IMR-90 (cell line): Measurements from ENCODE around the gene TUSC2. TPM values are rescaled to one million over a fixed set of nuclear protein-coding genes. Genes with fewer than 3 reads are reported as not detected.

Experiments
- ATAC-seq: fragments of 200-7000 bp; cut with Tn5 transposase; 2 replicates; pipeline ENCODE4 v1.9.1; 2020; ENCODE audit warnings: low read depth, mild to moderate bottlenecking, moderate library complexity
- BruUV-seq: library from RNA; stranded (reverse); fragments of 400-500 nt; replicated peaks from 2 replicates; lab custom pipeline; 2021; lab: Mats Ljungman, UMichigan
- CTCF ChIA-PET: fragments of 300-600 bp; formaldehyde crosslinking; extraction: SDS; loops from one replicate; lab custom pipeline; 2021; ENCODE audit warnings: antibody characterized with exemption; lab: Yijun Ruan, JAX
- POLR2A ChIA-PET: fragments of 300-600 bp; sonication (Branson Sonifier 250); formaldehyde crosslinking; loops from one replicate; lab custom pipeline; 2022; ENCODE audit warnings: antibody characterized with exemption; ENCODE audit not compliant: unreplicated experiment; lab: Charles Lee
- DNase-seq: peaks from one replicate; pipeline ENCODE4 v3.0.0; 2013
- H2AFZ ChIP-seq: replicated peaks from 2 replicates; pipeline ENCODE3; 2013; ENCODE audit warnings: low read length, mild to moderate bottlenecking; ENCODE audit not compliant: poor library complexity
- H2AK5ac ChIP-seq: 2 replicates; pipeline ENCODE4 v1.6.1; 2013; ENCODE audit warnings: low read depth, low read length, inconsistent platforms
- H2AK9ac ChIP-seq: replicated peaks from 2 replicates; pipeline ENCODE3; 2013; ENCODE audit warnings: mild to moderate bottlenecking, low read depth, low read length, moderate library complexity; ENCODE audit not compliant: poor library complexity
- H2BK120ac ChIP-seq: 2 replicates; pipeline ENCODE4 v1.6.1; 2013; ENCODE audit warnings: low read depth, low read length, inconsistent platforms
- H2BK15ac ChIP-seq: 3 replicates; pipeline ENCODE4 v1.6.1; 2013; ENCODE audit warnings: low read depth, low read length, inconsistent platforms
- H2BK20ac ChIP-seq: 2 replicates; pipeline ENCODE4 v1.6.1; 2013; ENCODE audit warnings: low read depth, mild to moderate bottlenecking, inconsistent platforms, low read length, moderate library complexity
- H2BK5ac ChIP-seq: 2 replicates; pipeline ENCODE4 v1.6.1; 2013; ENCODE audit warnings: mild to moderate bottlenecking, low read depth, low read length, inconsistent platforms; ENCODE audit not compliant: poor library complexity, severe bottlenecking
- H3K14ac ChIP-seq: replicated peaks from 2 replicates; pipeline ENCODE4 v1.6.1; 2013; ENCODE audit warnings: low read depth, low read length, inconsistent platforms
- H3K18ac ChIP-seq: 2 replicates; pipeline ENCODE4 v1.6.1; 2013; ENCODE audit warnings: low read depth, low read length, control low read depth
- H3K23ac ChIP-seq: 2 replicates; pipeline ENCODE4 v1.6.1; 2013; ENCODE audit warnings: low read depth, low read length, inconsistent platforms
- H3K27ac ChIP-seq: 2 replicates; pipeline ENCODE4 v1.5.1; 2013; ENCODE audit warnings: mild to moderate bottlenecking, control low read depth, low read length; ENCODE audit not compliant: insufficient read depth
- H3K27me3 ChIP-seq: 2 replicates; pipeline ENCODE4 v1.6.1; 2013; ENCODE audit warnings: low read length; ENCODE audit not compliant: control insufficient read depth, insufficient read depth
- H3K36me3 ChIP-seq: 2 replicates; pipeline ENCODE4 v1.6.1; 2013; ENCODE audit warnings: low read length, mixed read lengths; ENCODE audit not compliant: control insufficient read depth, insufficient read depth
- H3K4ac ChIP-seq: 2 replicates; pipeline ENCODE4 v1.6.1; 2013; ENCODE audit warnings: low read depth, low read length, inconsistent platforms
- H3K4me1 ChIP-seq: 2 replicates; pipeline ENCODE4 v1.6.1; 2013; ENCODE audit warnings: low read length, mixed read lengths; ENCODE audit not compliant: control insufficient read depth, insufficient read depth
- H3K4me2 ChIP-seq: 2 replicates; pipeline ENCODE4 v1.6.1; 2013; ENCODE audit warnings: low read depth, mild to moderate bottlenecking, control low read depth, low read length, moderate library complexity
- H3K4me3 ChIP-seq: 2 replicates; pipeline ENCODE4 v1.5.1; 2013; ENCODE audit warnings: low read depth, mild to moderate bottlenecking, control low read depth, low read length, moderate library complexity; ENCODE audit not compliant: insufficient read depth
- H3K56ac ChIP-seq: 2 replicates; pipeline ENCODE4 v1.6.1; 2013; ENCODE audit warnings: low read length, inconsistent platforms; ENCODE audit not compliant: insufficient read depth; ENCODE audit errors: extremely low read depth
- H3K79me1 ChIP-seq, 2 experiments: 2 replicates each; pipeline ENCODE4 v1.6.1; 2013; ENCODE audit warnings: low read length in 2 of 2, inconsistent platforms in 1 of 2, low read depth in 1 of 2
- H3K9ac ChIP-seq: 2 replicates; pipeline ENCODE4 v1.6.1; 2013; ENCODE audit warnings: low read depth, low read length, control low read depth
- H3K9me1 ChIP-seq: 2 replicates; pipeline ENCODE4 v1.6.1; 2013; ENCODE audit warnings: low read length, inconsistent platforms; ENCODE audit not compliant: insufficient read depth
- H3K9me3 ChIP-seq: 2 replicates; pipeline ENCODE4 v1.6.1; 2013; ENCODE audit warnings: low read length; ENCODE audit not compliant: control insufficient read depth, insufficient read depth
- H4K20me1 ChIP-seq: 2 replicates; pipeline ENCODE4 v1.6.1; 2013; ENCODE audit warnings: low read length, inconsistent platforms; ENCODE audit not compliant: insufficient read depth
- H4K5ac ChIP-seq: 2 replicates; pipeline ENCODE4 v1.6.1; 2013; ENCODE audit warnings: mild to moderate bottlenecking, low read depth, low read length, control low read depth
- H4K8ac ChIP-seq, 2 experiments: 2 replicates each; pipeline ENCODE4 v1.6.1; 2013; ENCODE audit warnings: low read depth in 2 of 2, low read length in 2 of 2, control low read depth in 1 of 2, inconsistent platforms in 1 of 2
- H4K91ac ChIP-seq: 2 replicates; pipeline ENCODE4 v1.6.1; 2013; ENCODE audit warnings: low read depth, low read length, inconsistent platforms; ENCODE audit not compliant: insufficient read depth
- BHLHE40 ChIP-seq: fragments of 150-350 bp; IDR thresholded peaks from 2 replicates; pipeline ENCODE4 v1.6.1; 2016; ENCODE audit warnings: mild to moderate bottlenecking, low read depth, low read length
- CEBPB ChIP-seq: IDR thresholded peaks from 2 replicates; pipeline ENCODE4 v1.6.1; 2012; ENCODE audit warnings: low read depth, low read length, improper control_type of control experiment
- CTCF ChIP-seq: conservative IDR thresholded peaks from 2 replicates; pipeline ENCODE4 v1.5.1; 2012; ENCODE audit warnings: mild to moderate bottlenecking, low read depth, low read length, improper control_type of control experiment
- FOS ChIP-seq: fragments of 150-350 bp; IDR thresholded peaks from 2 replicates; pipeline ENCODE4 v1.6.1; 2016; ENCODE audit warnings: low read depth, low read length
- RAD21 ChIP-seq: IDR thresholded peaks from 2 replicates; pipeline ENCODE4 v1.6.1; 2012; ENCODE audit warnings: low read length, improper control_type of control experiment
- RFX5 ChIP-seq: IDR thresholded peaks from 2 replicates; pipeline ENCODE4 v1.8.0; 2012; ENCODE audit warnings: low read depth, mild to moderate bottlenecking, low read length, moderate library complexity
- SMC3 ChIP-seq: fragments of 150-350 bp; IDR thresholded peaks from 2 replicates; pipeline ENCODE4 v1.6.1; 2016; ENCODE audit warnings: low read depth, mild to moderate bottlenecking, antibody characterized with exemption, low read length, moderate library complexity
- WGBS, 2 experiments: methylation state at CpG; one replicate each; pipeline versions ENCODE4 v1.1.5 to v1.1.7; 2013; ENCODE audit warnings: missing lambda C conversion rate in 2 of 2; ENCODE audit not compliant: insufficient read length in 1 of 2; ENCODE audit errors: extremely low coverage in 2 of 2; 5-methylcytosine and 5-hydroxymethylcytosine counted together
- dilution Hi-C: fragments of 300-500 bp; cut with HindIII; formaldehyde crosslinking; loops from one replicate; pipeline ENCODE4 v1.14.3; 2018; ENCODE audit warnings: low sequenced_read_pairs; ENCODE audit not compliant: unreplicated experiment
- in situ Hi-C: fragments of 300-500 bp; cut with MboI; formaldehyde crosslinking; loops from 3 replicates; pipeline ENCODE4 v1.14.3; 2019; ENCODE audit warnings: low sequenced_read_pairs, inconsistent platforms, mixed read lengths
- intact Hi-C: fragments of 100-400 bp; cut with micrococcal nuclease; formaldehyde crosslinking; loops from 2 replicates; pipeline ENCODE4 v1.10.0; 2022
- polyA plus RNA-seq, 3 experiments: library from polyadenylated mRNA; depleted of rRNA; stranded (reverse); fragments of >200 nt; gene quantifications; 2 replicates each; pipeline ENCODE4 v1.2.3, GENCODE V29; 2012; ENCODE audit warnings: low replicate concordance in 1 of 3
- total RNA-seq: library from RNA; depleted of rRNA; stranded (reverse); fragments of >200 nt; gene quantifications from 2 replicates; pipeline ENCODE4 v1.2.3, GENCODE V29; 2012

Gene TUSC2
- total and polyA plus RNA-seq, 2 of the 4 experiments (the other 2 are of a cell fraction), result 13.4 to 24.0 TPM

- TF ChIP-seq SMC3 (peak; percentile 4; the same call in 1 of the 2 replicates), RAD21 (peak; percentile 16; the same call in 1 of the 2 replicates), RFX5 (no peak), CEBPB (peak; percentile 50), FOS (no peak), CTCF (peak; percentile 31; the same call in 1 of the 2 replicates), BHLHE40 (no peak)
- H3K9me3 ChIP-seq, result no peaks in the 10 kb centered on the region
- H4K91ac ChIP-seq, result no peak overlapping the region
- ATAC-seq (no peak), DNase-seq (peak; percentile 29)
- no peak overlapping the region for H2BK5ac ChIP-seq
- H2AK9ac ChIP-seq, result no peak overlapping the region
- H2BK120ac ChIP-seq, result no peak overlapping the region
- H3K36me3 ChIP-seq, result peaks cover 46% of the 10 kb centered on the region
- no peak overlapping the region for H2AK5ac ChIP-seq
- no peak overlapping the region for H2BK15ac ChIP-seq
- no CpG with 5 or more reads among the region's 2 CpGs for WGBS, 2 experiments
- ChIA-PET POLR2A (interaction anchor here (0.6 to 1.0 kb wide), 2 partner anchors 16 to 88 kb away, joined by 3 read pairs; no protein-coding TSS in a partner anchor), CTCF (interaction anchor here (0.8 kb wide), 1 partner anchor 9 kb away, joined by 3 read pairs; no protein-coding TSS in a partner anchor)
- no peaks in the 10 kb centered on the region for H3K27me3 ChIP-seq
- no peak overlapping the region for H4K5ac ChIP-seq
- no peak overlapping the region for H3K14ac ChIP-seq
- BruUV-seq, result no TSS peak
- intact Hi-C loops (no loop called here), in situ Hi-C loops (no loop called here), dilution Hi-C loops (no loop called here)
- H3K4me3 ChIP-seq, result no peak overlapping the region
- H2AFZ ChIP-seq, result no peak overlapping the region
- H4K20me1 ChIP-seq, result peaks cover 41% of the 10 kb centered on the region
- H3K23ac ChIP-seq, result no peak overlapping the region
- H4K8ac ChIP-seq, result no peak overlapping the region
- H3K4ac ChIP-seq, result no peak overlapping the region
- no peak overlapping the region for H3K4me2 ChIP-seq
- no peak overlapping the region for H3K56ac ChIP-seq
- H3K9ac ChIP-seq, result no peak overlapping the region
- H3K79me1 ChIP-seq, result peaks cover 23 to 68% of the 10 kb centered on the region in 2 experiments
- H3K4me1 ChIP-seq, result peaks cover 29% of the 10 kb centered on the region
- H3K27ac ChIP-seq, result no peak overlapping the region
- H3K9me1 ChIP-seq, result peaks cover 13% of the 10 kb centered on the region; the same call in 1 of the 2 replicates
- H3K18ac ChIP-seq, result no peak overlapping the region
- H2BK20ac ChIP-seq, result no peak overlapping the region
These were observed 24.8 kb upstream of the TUSC2 start for GRCh38 chr3:50352781-50353180.
